T-helper 22 cell (primary cell): ENCODE data around the gene STX2.

ENCODE experiments used
- DNase-seq: peaks from one replicate; pipeline ENCODE4 v3.0.0-alpha.2; 2020; ENCODE audit warnings: low read depth

The STX2 gene

GRCh38 chr12:130831246-130831645, 7.8 kb downstream of the STX2 start:
- no peak for DNase-seq

- no peak for DNase-seq
Measured at GRCh38 chr12:130830246-130830551, 8.9 kb downstream of the STX2 start.

- no peak for DNase-seq
Measured at GRCh38 chr12:130829391-130830245, 9.4 kb downstream of the STX2 start.

- no peak for DNase-seq
Measured at GRCh38 chr12:130828895-130829294, 10.2 kb downstream of the STX2 start.

GRCh38 chr12:130827432-130827831, 11.6 kb downstream of the STX2 start:
- no peak for DNase-seq

GRCh38 chr12:130826151-130826801, 12.8 kb downstream of the STX2 start:
- DNase-seq = peak; percentile 39

GRCh38 chr12:130825771-130826150, 13.3 kb downstream of the STX2 start:
- DNase-seq = no peak

- DNase-seq = no peak
Measured at GRCh38 chr12:130819681-130820080, 19.4 kb downstream of the STX2 start.

- DNase-seq = peak; percentile 50
Measured at GRCh38 chr12:130818635-130819576, 20.1 kb downstream of the STX2 start.

GRCh38 chr12:130818272-130818634, 20.8 kb downstream of the STX2 start:
- DNase-seq = no peak

GRCh38 chr12:130817804-130818203, 21.2 kb downstream of the STX2 start:
- no peak for DNase-seq

- DNase-seq = no peak
Measured at GRCh38 chr12:130816097-130816496, 23.0 kb downstream of the STX2 start.

- no peak for DNase-seq
Measured at GRCh38 chr12:130815028-130815741, 23.9 kb downstream of the STX2 start.

GRCh38 chr12:130813949-130814348, 25.1 kb downstream of the STX2 start:
- DNase-seq = no peak

GRCh38 chr12:130813436-130813835, 25.6 kb downstream of the STX2 start:
- DNase-seq = no peak

- no peak for DNase-seq
Measured at GRCh38 chr12:130809791-130810190, 29.3 kb downstream of the STX2 start.

GRCh38 chr12:130807309-130807708, 31.7 kb downstream of the STX2 start:
- no peak for DNase-seq

- DNase-seq = no peak
Measured at GRCh38 chr12:130806574-130806973, 32.5 kb downstream of the STX2 start.

- no peak for DNase-seq
Measured at GRCh38 chr12:130805635-130806034, 33.4 kb downstream of the STX2 start.

- DNase-seq = no peak
Measured at GRCh38 chr12:130804216-130804615, 34.8 kb downstream of the STX2 start.

- no peak for DNase-seq
Measured at GRCh38 chr12:130803702-130804101, 35.3 kb downstream of the STX2 start.

GRCh38 chr12:130800312-130800711, 38.7 kb downstream of the STX2 start:
- DNase-seq = no peak
